Lower lobe of right lung (tissue), 2 donors: ENCODE results near the gene MAGEA8. TPM values are rescaled to one million over a fixed set of nuclear protein-coding genes. Genes with fewer than 3 reads are reported as not detected.
"Not testable (repeated sequence)": the region's sequence is repeated elsewhere in the genome, so short reads cannot be mapped to it uniquely, and the experiment has no call there.

Experiments used
- ATAC-seq, 2 donors: fragments of 200-7000 bp; cut with Tn5 transposase; one replicate each; pipeline ENCODE4 v1.9.1; 2020 to 2022; ENCODE audit warnings: mild to moderate bottlenecking in 2 of 2, moderate library complexity in 2 of 2
- DNase-seq: peaks from one replicate; pipeline ENCODE4 v3.0.0-alpha.2; 2020
- H3K27ac ChIP-seq: fragments of 200-600 bp; one replicate; pipeline ENCODE4 v1.8.0; 2022
- H3K27me3 ChIP-seq: fragments of 200-600 bp; one replicate; pipeline ENCODE4 v1.8.0; 2022; ENCODE audit warnings: low read depth
- H3K36me3 ChIP-seq: fragments of 200-600 bp; one replicate; pipeline ENCODE4 v1.8.0; 2022; ENCODE audit warnings: mild to moderate bottlenecking
- H3K4me1 ChIP-seq: fragments of 200-600 bp; one replicate; pipeline ENCODE4 v1.8.0; 2022
- H3K4me3 ChIP-seq: fragments of 200-600 bp; one replicate; pipeline ENCODE4 v1.8.0; 2022; ENCODE audit warnings: mild to moderate bottlenecking
- H3K9me3 ChIP-seq: fragments of 200-600 bp; one replicate; pipeline ENCODE4 v1.8.0; 2022
- intact Hi-C: fragments of 100-400 bp; cut with DNase I; formaldehyde crosslinking; loops from one replicate; pipeline ENCODE4 v1.11.0; 2022
- total RNA-seq: library from RNA; stranded (reverse); fragmentation: NEBNext Ultra II Directional; extraction: Animal tissue kit (Norgen Biotek cat#: 25700); gene quantifications from one replicate; pipeline ENCODE4 v1.2.1, GENCODE V29; 2021
- TF ChIP-seq, protein P1 (sequence below): fragments of 200-600 bp; IDR thresholded peaks from one replicate; pipeline ENCODE4 v1.8.0; 2022; ENCODE audit warnings: antibody characterized with exemption, mild to moderate bottlenecking
- donor health status: DM: no; HTN: yes; CAD: no; lungs with severe emphysema.

MAGEA8 gene
- total RNA-seq, 1 donor from 2014 or later = not detected

DNA sequence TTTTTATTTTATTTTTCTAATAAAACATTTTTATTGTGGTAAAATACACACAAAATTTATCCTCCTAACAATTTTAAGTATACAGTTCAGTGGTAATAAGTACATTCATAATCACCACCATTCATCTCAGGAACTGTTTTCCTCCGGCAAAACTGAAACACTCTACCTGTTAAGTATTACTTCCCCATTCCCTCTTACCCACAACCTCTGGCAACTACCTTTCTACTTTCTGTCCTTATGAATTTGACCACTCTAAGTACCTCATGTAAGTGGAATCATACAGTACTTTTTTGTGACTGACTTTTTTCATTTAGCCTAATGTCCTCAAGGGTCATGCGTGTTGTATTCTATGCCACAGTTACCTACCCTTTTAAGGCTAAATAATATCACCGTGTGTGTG, 27.3 kb downstream of the MAGEA8 start:
- Histone ChIP-seq H3K9me3 (no peaks in the 10 kb centered on the region), H3K4me1 (no peaks in the 10 kb centered on the region), H3K4me3 (no peak overlapping the region), H3K27me3 (no peaks in the 10 kb centered on the region), H3K36me3 (no peaks in the 10 kb centered on the region), H3K27ac (no peak overlapping the region)
- no peak for DNase-seq
- ATAC-seq = no peak
- intact Hi-C loops = no loop called here
- TF ChIP-seq, protein P1, sequence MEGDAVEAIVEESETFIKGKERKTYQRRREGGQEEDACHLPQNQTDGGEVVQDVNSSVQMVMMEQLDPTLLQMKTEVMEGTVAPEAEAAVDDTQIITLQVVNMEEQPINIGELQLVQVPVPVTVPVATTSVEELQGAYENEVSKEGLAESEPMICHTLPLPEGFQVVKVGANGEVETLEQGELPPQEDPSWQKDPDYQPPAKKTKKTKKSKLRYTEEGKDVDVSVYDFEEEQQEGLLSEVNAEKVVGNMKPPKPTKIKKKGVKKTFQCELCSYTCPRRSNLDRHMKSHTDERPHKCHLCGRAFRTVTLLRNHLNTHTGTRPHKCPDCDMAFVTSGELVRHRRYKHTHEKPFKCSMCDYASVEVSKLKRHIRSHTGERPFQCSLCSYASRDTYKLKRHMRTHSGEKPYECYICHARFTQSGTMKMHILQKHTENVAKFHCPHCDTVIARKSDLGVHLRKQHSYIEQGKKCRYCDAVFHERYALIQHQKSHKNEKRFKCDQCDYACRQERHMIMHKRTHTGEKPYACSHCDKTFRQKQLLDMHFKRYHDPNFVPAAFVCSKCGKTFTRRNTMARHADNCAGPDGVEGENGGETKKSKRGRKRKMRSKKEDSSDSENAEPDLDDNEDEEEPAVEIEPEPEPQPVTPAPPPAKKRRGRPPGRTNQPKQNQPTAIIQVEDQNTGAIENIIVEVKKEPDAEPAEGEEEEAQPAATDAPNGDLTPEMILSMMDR = no peak

DNA sequence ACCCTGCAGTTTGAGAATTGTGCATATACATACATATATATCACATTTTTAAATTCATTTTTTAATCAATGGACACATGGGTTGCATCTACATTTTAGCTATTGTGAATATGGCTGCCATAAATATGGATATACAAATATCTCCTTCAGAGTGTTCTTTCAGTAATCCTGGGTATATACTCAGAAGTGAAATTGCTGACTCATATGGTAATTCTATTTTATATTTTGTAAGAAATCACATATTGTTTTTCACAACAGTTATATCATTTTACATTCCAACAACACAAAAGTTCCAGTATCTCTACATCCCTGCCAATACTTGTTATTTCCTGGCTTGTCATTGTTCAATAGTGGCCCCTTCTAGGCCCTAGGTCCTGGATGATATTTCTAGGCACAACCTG, 27.7 kb downstream of the MAGEA8 start:
- H3K27ac ChIP-seq = no peak overlapping the region
- no peaks in the 10 kb centered on the region for H3K27me3 ChIP-seq
- ATAC-seq (no peak), DNase-seq (no peak)
- intact Hi-C loops = no loop called here
- no peaks in the 10 kb centered on the region for H3K9me3 ChIP-seq
- no peaks in the 10 kb centered on the region for H3K36me3 ChIP-seq
- TF ChIP-seq, protein P1 = no peak
- H3K4me3 ChIP-seq = no peak overlapping the region
- no peaks in the 10 kb centered on the region for H3K4me1 ChIP-seq

DNA sequence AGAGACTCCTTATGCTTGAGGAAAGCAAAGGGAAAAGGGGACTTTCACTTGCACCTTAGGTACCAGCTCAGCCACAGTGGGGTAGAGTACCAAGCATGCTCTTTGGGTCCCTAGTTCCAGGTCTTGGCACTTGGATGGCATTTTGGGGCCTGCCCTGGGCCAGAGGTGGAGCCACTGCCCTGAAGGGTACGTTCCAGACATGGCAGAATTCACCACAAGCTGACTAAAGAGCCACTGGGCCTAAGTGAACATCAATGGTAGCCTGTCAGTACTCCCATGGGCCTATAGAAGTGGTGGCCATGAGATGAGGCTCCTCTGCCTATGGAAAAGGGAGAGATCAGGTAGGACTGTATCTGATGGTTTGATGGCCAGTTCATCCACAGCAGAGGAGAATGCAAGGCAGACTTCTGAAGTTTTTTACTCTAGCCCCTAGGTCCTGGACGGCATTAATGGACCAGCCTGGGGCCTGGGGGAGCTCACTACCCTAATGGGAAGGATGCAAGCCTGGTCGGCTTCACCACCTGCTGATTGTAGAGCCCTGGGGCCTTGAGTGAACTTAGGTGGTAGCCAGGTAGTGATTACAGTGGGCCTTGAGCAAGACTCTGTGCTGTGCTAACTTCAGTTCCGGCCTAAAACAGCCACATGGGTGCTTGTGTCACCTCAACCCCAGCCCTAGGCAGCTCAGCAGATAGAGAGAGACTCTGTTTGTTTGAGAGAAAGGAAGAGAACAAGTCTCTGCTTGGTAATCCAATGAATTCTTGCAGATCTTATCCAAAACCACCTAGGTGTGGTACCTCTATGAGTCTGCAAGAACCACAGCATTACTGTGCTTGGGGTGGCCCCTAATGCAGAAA, 28.6 kb downstream of the MAGEA8 start:
- H3K36me3 ChIP-seq = no peaks in the 10 kb centered on the region
- intact Hi-C loops = no loop called here
- H3K4me3 ChIP-seq = no peak overlapping the region
- H3K27me3 ChIP-seq = no peaks in the 10 kb centered on the region
- H3K4me1 ChIP-seq = no peaks in the 10 kb centered on the region
- H3K9me3 ChIP-seq = no peaks in the 10 kb centered on the region
- no peak overlapping the region for H3K27ac ChIP-seq
- TF ChIP-seq, protein P1 = no peak
- DNase-seq (no peak), ATAC-seq (no peak)

DNA sequence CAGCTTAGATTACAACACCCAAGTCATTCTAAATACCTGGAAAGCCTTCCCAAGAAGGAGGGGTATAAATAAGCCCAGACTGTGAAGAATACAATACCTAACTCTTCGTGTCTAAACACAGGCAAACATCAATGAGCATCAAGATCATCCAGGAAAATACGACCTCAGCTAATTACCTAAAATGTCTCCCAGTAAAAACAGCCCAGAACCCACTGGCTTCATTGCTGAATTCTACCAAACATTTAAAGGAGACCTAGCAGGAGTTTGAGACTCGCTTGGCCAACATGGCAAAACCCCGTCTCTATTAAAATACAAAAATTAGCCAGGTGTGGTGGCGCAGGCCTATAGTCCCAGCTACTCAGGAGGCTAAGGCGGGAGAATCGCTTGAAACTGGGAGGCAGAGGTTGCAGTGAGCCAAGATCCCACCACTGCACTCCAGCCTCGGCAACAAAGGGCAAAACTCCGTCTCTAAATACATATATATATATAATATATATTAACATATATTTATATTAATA, 29.3 kb downstream of the MAGEA8 start:
- Histone ChIP-seq H3K27me3 (no peaks in the 10 kb centered on the region), H3K36me3 (no peaks in the 10 kb centered on the region), H3K27ac (no peak overlapping the region), H3K9me3 (no peaks in the 10 kb centered on the region), H3K4me1 (no peaks in the 10 kb centered on the region), H3K4me3 (no peak overlapping the region)
- ATAC-seq = no peak
- DNase-seq = no peak
- TF ChIP-seq, protein P1 = no peak
- intact Hi-C loops = no loop called here

DNA sequence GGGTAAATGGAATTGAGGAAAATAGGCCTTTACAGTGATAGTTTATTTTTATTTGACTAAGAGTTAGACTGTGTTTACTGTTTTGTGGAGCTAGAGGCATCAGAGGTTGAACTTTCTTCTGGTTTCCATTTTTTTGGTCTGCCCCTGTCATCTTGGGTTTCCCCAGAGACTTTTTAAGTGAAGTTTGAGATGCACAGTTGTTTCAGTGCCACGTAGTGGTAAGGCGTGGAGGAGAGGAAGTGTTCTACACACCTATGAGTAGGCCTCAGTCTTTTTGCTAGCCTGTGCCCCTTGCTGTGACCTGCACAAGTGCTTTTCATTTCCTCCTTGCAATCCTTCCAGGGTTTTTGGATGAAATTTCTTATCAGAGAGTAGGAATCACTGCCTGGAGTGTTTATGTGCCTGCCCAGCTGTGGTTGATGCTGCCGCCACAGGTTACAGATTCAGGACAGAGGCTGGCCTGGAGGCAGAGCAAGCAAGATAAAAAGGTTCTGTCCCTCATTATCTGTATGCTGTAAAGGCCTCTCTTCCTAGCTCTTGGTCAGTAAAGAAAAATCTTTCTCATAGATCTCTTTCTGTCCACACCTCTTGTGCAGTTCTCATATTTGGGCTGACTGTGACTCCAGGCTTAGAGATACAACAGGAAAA, 35.9 kb downstream of the MAGEA8 start:
- intact Hi-C loops = no loop called here
- Histone ChIP-seq H3K27ac (no peak overlapping the region), H3K27me3 (no peaks in the 10 kb centered on the region), H3K4me1 (no peaks in the 10 kb centered on the region), H3K9me3 (no peaks in the 10 kb centered on the region), H3K36me3 (no peaks in the 10 kb centered on the region), H3K4me3 (no peak overlapping the region)
- ATAC-seq = no peak
- TF ChIP-seq, protein P1 = no peak
- DNase-seq = no peak

DNA sequence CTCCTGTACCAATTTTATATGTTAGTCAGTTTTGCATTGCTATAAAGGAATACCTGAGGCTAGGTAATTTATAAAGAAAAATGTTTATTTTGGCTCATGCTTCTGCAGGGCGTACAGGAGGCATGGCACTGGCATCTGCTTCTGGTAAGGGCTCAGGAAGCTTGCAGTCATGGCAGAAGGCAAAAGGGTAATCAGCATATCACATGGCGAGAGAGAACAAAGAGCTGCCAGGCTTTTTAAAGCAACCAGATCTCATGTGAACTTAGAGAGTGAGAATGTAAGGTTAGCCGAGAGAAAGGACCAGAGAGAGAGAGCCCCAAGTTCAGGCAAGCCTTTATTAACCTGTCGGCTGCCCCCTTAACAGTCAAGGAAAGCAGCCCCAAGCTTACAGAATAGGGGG, 42.9 kb downstream of the MAGEA8 start:
- H3K9me3 ChIP-seq, H3K4me1 ChIP-seq, H3K4me3 ChIP-seq, H3K36me3 ChIP-seq, ATAC-seq, DNase-seq, intact Hi-C loops, H3K27ac ChIP-seq, H3K27me3 ChIP-seq: not testable (repeated sequence)

DNA sequence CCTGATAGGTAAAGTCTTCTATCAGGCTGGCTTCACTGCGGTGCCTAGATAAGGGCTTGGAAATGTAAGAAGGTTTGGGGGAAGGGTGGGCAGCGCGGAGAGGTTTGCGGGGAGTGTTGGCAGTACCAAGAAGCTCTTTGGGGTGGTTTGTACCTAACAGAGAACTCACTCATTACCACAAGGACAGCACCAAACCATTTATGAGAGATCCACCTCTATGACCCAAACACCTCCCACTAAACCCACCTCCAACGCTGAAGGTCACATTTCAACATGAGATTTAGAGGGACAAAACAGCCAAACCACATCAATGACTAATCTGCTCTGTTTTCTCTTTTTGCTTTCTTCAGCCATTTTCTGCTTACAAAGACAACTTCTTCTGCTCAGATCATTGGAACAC, 43.5 kb downstream of the MAGEA8 start:
- H3K9me3 ChIP-seq, H3K4me1 ChIP-seq, DNase-seq, intact Hi-C loops, H3K4me3 ChIP-seq, H3K27me3 ChIP-seq, H3K27ac ChIP-seq, H3K36me3 ChIP-seq, ATAC-seq: not testable (repeated sequence)

DNA sequence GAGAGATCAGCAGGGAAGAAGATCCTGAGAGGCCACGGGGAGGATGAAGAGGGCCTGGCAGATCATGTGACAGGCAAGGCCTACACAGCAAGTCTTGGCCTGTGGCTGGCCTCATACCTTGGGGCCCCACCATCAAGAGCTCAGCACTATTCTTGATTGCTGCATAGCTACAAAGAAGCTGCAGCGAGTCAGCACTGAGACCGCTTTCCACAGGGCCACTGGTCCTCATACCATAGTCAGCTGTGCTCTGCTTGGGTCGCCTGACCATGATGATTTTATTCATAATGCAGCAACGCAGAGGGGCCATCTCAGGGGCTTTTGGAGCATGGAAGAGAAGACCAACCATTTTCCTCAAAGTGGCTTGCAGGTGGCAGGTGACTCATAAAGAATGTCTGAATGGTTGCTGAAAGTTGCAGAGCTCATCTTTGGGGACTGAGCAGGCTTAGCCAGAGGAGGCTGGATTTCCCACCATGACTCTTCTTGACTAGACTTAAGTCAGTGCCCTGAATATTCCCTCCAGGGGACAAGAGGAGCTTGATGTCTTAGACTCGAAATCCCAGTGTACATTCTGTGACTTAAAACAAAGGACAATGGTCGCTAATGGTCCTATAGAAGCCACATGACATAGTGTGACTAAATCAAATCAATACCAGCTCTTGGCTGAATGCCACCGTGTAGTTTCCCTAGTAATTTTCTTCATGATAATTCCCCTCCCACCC, 46.4 kb downstream of the MAGEA8 start:
- H3K27ac ChIP-seq = not testable (repeated sequence)

More for the DNA sequence above, 46.4 kb downstream of the MAGEA8 start:
- DNase-seq, intact Hi-C loops, H3K36me3 ChIP-seq, ATAC-seq, H3K9me3 ChIP-seq, H3K4me3 ChIP-seq, H3K27me3 ChIP-seq, H3K4me1 ChIP-seq: not testable (repeated sequence)
